ENCODE data around the gene CCZ1.
"Not testable (repeated sequence)": the region's sequence is repeated elsewhere in the genome, so short reads cannot be mapped to it uniquely, and the experiment has no call there.

Gene CCZ1

DNA sequence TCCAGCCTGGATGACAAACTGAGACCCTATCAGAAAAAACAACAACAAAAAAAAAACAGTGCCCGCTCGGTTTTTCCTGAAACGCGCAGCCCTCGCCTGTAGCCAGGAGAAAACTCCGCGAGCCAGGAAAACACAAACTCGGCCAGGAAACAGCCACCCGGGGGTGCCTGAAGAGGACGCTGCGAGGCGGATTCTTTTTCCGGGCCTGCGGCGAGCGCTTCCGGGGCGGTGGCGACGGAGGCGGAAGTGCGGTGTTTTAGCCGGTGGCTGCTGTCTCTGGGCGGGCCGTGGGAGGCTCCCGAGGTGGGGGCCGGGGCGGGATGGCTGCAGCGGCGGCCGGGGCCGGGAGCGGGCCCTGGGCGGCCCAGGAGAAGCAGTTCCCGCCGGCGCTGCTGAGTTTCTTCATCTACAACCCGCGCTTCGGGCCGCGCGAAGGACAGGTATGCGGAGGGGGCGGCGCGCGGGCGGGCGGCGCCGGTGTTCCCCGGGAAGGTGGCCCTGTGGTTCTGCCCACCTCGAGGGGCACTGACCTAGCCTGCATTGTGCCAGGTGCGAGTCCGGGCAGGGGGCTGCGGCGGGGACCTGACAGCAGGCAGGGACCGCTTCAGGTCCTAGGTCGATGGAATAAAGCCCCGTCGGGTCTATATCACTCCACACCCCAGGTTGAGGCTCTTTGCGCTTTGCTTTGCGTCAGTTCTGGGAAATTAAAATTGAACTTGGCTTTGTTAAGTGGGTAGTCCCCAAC, at the start of gene CCZ1:
Gene CCZ1, plus strand, starts transcription at position 254 of the 745 bp plus-strand sequence. Its CDS starts 67 bp downstream, at position 321.
- peak in 3 of 4 experiments; percentile 11 to 71 (median 64) for DNase-seq

DNA sequence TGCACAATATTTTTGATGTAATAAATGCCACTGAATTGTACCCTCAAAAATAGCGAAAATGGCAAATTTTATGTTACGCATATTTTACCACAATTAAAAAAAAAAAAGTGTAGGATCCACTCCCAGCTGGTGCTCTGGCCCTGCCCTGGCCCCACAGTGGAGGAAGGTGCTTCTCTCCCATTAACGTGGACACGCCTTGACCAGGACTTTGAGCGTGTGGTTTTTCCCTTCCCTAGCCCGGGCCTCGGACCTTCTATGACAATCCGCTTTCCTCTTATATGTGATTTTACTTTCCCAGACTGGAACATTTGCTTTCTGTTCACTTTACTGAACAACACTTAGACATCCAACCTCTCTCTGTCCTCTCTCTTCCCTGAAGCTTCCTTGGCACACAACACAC, 47.6 kb upstream of the CCZ1 start:
- DNase-seq = no peak

DNA sequence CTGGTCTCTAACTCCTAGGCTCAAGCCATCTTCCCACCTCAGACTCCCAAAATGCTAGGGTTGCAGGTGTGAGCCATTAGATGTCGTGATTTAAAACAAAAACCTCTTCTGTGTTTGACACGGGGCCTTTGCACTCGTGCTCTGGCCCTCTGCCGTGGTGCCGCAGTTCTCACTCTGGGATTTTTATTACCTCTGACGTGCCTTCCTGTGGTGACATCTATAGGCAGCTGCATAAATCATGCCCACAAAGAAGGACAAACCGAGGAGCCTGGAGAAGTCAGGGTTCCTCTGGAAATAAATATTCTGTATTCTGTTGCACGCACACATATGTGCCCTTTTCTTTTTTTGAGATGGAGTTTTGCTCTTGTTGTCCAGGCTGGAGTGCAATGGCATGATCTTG, 43.8 kb upstream of the CCZ1 start:
- no peak for DNase-seq

DNA sequence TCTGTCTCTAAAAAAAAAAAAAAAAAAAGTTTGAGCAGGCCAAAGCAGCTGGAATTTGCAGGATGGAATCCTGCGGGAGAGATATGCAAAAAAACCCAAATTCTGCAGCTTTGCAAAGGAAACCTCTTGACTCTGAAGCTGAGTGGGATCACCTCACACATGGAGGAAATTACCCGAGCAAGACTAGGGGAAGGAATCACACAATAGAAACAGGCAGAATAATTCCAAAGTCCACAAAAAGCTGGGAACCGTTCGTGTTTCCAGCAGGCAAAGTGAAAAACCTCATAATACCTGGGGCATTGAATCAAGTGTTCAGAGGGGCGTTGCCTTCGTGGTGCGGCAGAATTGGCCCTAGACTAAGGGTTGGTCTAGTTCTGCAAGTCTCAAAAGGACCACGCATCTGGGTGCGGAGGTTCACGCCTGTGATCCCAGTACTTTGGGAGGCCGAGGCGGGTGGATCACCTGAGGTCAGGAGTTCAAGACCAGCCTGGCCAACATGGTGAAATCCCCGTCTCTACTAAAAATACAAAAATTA, 41.4 kb upstream of the CCZ1 start:
- not testable (repeated sequence) for DNase-seq

GRCh38 chr7:5858494-5858893, 40.0 kb upstream of the CCZ1 start:
- not testable (repeated sequence) for DNase-seq

- DNase-seq = not testable (repeated sequence)
These were observed 37.3 kb upstream of the CCZ1 start for GRCh38 chr7:5861281-5861680.

DNA sequence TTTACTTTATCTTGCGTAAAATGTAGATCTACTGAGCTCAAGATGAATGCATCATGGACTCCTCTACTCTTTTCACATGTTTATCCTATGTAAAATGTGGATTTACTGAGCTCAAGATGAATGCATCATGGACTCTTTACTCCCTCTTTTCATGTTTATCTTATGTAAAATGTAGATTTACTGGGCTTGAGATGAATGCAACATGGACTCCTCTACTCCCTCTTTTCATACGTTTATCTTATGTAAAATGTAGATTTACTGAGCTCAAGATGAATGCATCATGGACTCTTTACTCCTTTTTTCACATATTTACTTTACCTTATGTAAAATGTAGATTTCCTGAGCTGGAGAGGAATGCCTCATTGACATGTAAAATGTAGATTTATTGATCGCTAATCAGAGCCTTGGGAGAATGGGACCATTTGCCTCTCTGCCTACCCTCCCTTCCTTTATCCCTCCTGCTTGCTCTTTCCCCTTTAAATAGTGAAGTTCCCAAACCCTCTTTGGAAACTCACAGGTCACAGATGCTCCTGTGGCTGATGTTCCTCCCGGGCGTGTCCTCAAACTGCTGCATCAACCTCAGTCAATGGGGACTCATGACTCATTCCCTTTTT, 35.7 kb upstream of the CCZ1 start:
- not testable (repeated sequence) for DNase-seq

DNA sequence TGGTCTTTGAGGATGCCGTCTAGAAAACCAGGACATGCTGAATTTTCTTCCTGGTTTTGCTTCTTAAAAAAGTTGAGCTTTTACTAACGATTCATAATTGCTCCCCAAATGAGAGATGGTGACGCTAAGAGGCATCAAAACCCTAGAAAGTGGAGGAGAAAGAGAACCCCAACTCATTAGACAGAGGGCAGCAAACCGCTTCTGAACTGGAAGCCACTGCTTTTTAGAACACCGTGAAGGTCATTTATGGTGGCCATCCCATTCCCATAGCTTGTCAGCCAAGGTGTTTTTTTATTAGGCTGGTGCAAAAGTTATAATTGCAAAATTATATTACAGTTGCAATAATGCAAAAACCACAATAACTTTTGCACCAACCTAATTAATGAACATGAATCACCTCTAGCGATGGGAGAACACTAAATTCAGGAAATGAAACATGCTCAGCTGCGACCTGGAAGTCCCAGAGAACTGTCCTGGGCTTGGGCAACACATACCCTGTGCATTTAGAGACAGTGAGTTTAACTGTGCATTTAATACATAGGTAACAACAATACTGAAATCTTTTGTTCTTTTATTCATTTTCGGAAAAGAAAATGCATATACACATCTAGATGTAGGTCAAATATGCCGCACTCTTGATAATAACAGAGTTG, 33.1 kb upstream of the CCZ1 start:
- not testable (repeated sequence) for DNase-seq

- DNase-seq = no peak
These were observed 31.5 kb upstream of the CCZ1 start for GRCh38 chr7:5867060-5867459.

DNA sequence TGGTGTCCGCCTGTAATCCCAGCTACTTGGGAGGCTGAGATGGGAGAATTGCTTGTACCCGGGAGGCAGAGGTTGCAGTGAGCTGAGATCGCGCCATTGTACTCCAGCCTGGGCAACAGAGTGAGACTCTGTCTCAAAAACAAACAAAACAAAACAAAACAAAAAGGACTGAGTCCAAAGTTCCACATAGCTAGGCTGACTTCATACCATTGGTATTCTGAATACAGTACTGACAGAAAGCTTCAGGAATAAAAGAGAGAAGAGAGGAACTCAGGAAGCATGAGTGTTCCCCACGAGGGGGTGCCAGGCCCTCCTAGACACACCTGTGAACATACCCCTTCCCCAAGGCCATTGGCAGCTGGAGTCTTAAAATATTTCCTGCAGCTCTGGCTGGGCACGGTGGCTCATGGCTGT, 29.6 kb upstream of the CCZ1 start:
- not testable (repeated sequence) for DNase-seq

GRCh38 chr7:5869691-5870090, 28.8 kb upstream of the CCZ1 start:
- no peak for DNase-seq

GRCh38 chr7:5870311-5870710, 28.2 kb upstream of the CCZ1 start:
- DNase-seq = no peak

GRCh38 chr7:5872326-5872725, 26.2 kb upstream of the CCZ1 start:
- no peak for DNase-seq

DNA sequence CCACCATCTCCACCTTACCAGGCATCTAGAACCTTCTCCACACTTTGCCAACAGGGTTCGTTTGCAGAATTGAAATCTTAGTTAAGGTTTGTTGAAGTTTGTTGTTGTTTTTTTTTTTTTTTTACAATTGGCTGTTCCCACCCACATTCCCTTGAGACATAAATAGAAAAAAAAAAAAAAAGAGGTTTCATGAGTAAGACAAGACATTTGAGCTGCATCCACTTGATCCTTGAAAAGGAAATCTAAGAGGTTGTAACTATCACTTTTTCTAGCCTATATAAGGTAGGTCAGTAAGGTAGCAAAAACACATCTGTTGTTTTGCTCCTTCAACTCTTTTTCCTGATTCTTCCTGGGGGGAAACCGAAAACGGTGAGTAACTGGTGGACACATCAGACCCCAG, 18.9 kb upstream of the CCZ1 start:
- not testable (repeated sequence) for DNase-seq

DNA sequence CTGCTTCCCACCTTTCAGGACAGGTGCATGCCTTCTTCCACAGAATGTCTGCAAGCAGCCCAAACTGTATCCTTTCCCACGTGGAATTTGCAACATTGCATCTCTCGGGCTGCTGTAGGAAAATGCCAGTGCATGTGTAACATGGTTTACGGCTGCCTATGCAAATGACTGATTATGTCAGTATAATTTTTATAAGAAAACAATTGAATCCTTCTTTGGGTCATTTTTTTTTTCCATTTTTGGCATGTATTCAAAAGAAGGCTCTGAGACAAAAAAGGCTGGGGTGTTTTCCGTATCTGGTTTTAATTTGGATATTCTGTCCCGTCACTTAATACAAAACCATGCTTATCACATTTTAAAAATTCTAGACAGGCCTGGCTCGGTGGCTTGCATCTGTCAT, 18.4 kb upstream of the CCZ1 start:
- not testable (repeated sequence) for DNase-seq

DNA sequence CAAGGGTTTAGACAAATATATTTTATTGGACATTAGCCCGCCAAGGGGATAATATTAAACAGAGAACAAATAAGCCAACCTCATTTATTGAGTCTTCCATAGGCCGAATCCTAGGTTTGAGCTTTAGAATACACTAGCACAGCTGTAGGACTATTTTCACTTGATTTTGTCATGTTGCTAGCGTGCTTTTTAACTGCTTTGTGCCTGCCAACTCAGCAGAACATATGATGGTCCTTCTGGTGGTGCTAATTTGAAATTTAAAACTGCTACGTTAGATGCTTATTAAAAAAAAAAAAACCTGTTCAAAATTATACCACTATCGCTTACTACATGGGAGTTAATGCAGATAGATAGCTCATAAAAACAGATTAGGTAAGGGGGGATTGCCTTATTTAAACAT, 14.1 kb upstream of the CCZ1 start:
- not testable (repeated sequence) for DNase-seq

GRCh38 chr7:5888021-5888420, 10.5 kb upstream of the CCZ1 start:
- DNase-seq = not testable (repeated sequence)

- not testable (repeated sequence) for DNase-seq
These were observed 8.3 kb upstream of the CCZ1 start for GRCh38 chr7:5890244-5890643.

GRCh38 chr7:5892498-5892897, 6.0 kb upstream of the CCZ1 start:
- DNase-seq = no peak

- DNase-seq = not testable (repeated sequence)
These were observed 1.1 kb upstream of the CCZ1 start for GRCh38 chr7:5897369-5897919.

DNA sequence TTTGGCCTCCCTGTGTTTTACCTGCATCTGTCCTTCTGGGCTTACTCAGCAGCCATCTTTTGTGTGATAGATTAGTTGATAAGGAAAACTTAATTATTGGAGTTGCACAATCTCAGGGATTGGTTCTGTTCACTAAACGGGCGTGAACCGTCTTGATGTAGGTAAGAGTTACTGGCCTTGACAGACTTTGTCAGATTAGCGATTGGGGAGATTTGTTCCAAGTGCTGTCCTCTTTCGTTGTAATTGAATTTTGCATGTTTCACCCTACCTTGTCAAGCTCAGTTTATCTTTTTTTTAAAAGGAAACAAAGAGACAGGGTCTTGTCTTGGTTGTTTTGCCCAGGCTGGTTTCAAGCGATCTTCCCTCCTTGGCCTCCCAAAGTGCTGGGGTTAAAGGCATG, 4.5 kb downstream of the CCZ1 start:
- not testable (repeated sequence) for DNase-seq

- DNase-seq = not testable (repeated sequence)
These were observed 6.2 kb downstream of the CCZ1 start for GRCh38 chr7:5904726-5905125.

GRCh38 chr7:5908835-5909234, 10.3 kb downstream of the CCZ1 start:
- not testable (repeated sequence) for DNase-seq
